ENCODE data around the gene DIAPH2.

GRCh38 chrX:96984538-96984937 lies 299.9 kb downstream of the DIAPH2 start:
- TF ChIP-seq, protein P1, sequence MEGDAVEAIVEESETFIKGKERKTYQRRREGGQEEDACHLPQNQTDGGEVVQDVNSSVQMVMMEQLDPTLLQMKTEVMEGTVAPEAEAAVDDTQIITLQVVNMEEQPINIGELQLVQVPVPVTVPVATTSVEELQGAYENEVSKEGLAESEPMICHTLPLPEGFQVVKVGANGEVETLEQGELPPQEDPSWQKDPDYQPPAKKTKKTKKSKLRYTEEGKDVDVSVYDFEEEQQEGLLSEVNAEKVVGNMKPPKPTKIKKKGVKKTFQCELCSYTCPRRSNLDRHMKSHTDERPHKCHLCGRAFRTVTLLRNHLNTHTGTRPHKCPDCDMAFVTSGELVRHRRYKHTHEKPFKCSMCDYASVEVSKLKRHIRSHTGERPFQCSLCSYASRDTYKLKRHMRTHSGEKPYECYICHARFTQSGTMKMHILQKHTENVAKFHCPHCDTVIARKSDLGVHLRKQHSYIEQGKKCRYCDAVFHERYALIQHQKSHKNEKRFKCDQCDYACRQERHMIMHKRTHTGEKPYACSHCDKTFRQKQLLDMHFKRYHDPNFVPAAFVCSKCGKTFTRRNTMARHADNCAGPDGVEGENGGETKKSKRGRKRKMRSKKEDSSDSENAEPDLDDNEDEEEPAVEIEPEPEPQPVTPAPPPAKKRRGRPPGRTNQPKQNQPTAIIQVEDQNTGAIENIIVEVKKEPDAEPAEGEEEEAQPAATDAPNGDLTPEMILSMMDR (IDR thresholded peaks at IDR 0.05), result no peak
- TF ChIP-seq POLR2A (IDR thresholded peaks at IDR 0.05), result no peak

Data from tibial nerve (tissue), 3 donors.